ENCODE measurements around the gene ARHGAP21. TPM values are rescaled to one million over a fixed set of nuclear protein-coding genes. Genes with fewer than 3 reads are reported as not detected.

ARHGAP21 gene
- total and polyA plus RNA-seq, 9 of the 15 experiments (the other 6 are each of a cell fraction or from before 2014, with no cell fraction given): 13.6 to 145 (median 60.8) TPM

GRCh38 chr10:24721229-24722106 is 2.2 kb downstream of the ARHGAP21 start (continued):
- no peak for TF ChIP-seq CREB3L1 (IDR thresholded peaks at IDR 0.05; ENCODE audit: borderline replicate concordance, low read depth)
- peak; percentile 61 for TF ChIP-seq RBFOX2 (IDR thresholded peaks at IDR 0.05; ENCODE audit: low read depth, low read length)
- no peak for TF ChIP-seq TBL1XR1 (IDR thresholded peaks at IDR 0.05; ENCODE audit: low read length in 2 of 2)
- TF ChIP-seq ZFX (CRISPR knock-in tag; IDR thresholded peaks at IDR 0.05): peak; percentile 38; the same call in 1 of the 2 replicates
- TF ChIP-seq HDAC1 (IDR thresholded peaks at IDR 0.05): peak in 1 of 2 experiments; percentile 36; a peak in 1 of 4 replicates
- TF ChIP-seq PRDM10 (IDR thresholded peaks at IDR 0.05; ENCODE audit: partially characterized antibody): peak; percentile 85
- no peak for TF ChIP-seq SMAD4 (CRISPR knock-in tag; conservative IDR thresholded peaks at IDR 0.05)
